ENCODE results near the gene FNDC3B. TPM values are rescaled to one million over a fixed set of nuclear protein-coding genes. Genes with fewer than 3 reads are reported as not detected.

The FNDC3B gene
- total and polyA plus RNA-seq, 9 of the 15 experiments (the other 6 are each of a cell fraction or from before 2014, with no cell fraction given), result 7.0 to 35.8 (median 16.2) TPM

- Histone ChIP-seq H3K9me1 (ENCODE audit: control insufficient read depth, insufficient read depth, low read length) (no peaks in the 10 kb centered on the region), H3K4me3 (no peak overlapping the region), H3K4me2 (ENCODE audit: insufficient read depth, low read length) (no peak overlapping the region), H3K9ac (ENCODE audit: insufficient read depth in 1 of 2, low read depth in 2 of 2, low read length in 2 of 2) (no peak overlapping the region), H3K79me2 (ENCODE audit: control insufficient read depth, insufficient read depth, low read length) (no peaks in the 10 kb centered on the region), H3K27ac (ENCODE audit: extremely low read depth, low read depth, low read length) (no peak overlapping the region), H3K4me1 (replicated peaks in 1 of 2; ENCODE audit: control insufficient read depth in 2 of 2, insufficient read depth in 2 of 2, low read length in 2 of 2) (no peaks in the 10 kb centered on the region; a peak in 1 of 5 replicates), H3K9me3 (replicated peaks; ENCODE audit: control insufficient read depth, insufficient read depth, low read depth, low read length) (no peaks in the 10 kb centered on the region), H3K36me3 (ENCODE audit: control insufficient read depth, insufficient read depth, low read length) (peaks cover 42% of the 10 kb centered on the region; the same call in 2 of the 3 replicates), H3K27me3 (ENCODE audit: control insufficient read depth in 2 of 2, insufficient read depth in 2 of 2, low read length in 2 of 2) (no peaks in the 10 kb centered on the region), H4K20me1 (replicated peaks; ENCODE audit: control insufficient read depth, insufficient read depth, low read length) (no peaks in the 10 kb centered on the region), H2AFZ (ENCODE audit: low read depth, low read length) (no peak overlapping the region)
- no peak for DNase-seq (ENCODE audit: extremely low read depth in 1 of 4, low spot score in 3 of 4)
- BruUV-seq (replicated peaks), result no TSS peak
- no peak for ATAC-seq
- POLR2A ChIA-PET, result no interaction called here
- in situ Hi-C loops (cut with MboI), result no loop called here
- 94% methylated on average over 8 of the region's 8 CpGs for WGBS (ENCODE audit: insufficient coverage, low coverage, missing lambda C conversion rate)
- TF ChIP-seq ZNF77 (CRISPR knock-in tag; IDR thresholded peaks at IDR 0.05) (no peak), ELK3 (CRISPR knock-in tag; IDR thresholded peaks at IDR 0.05) (no peak)
- intact Hi-C loops (cut with micrococcal nuclease), result no loop called here
- FAIRE-seq, result no peak
- CTCF ChIA-PET (ENCODE audit: low intra/inter-chr PET ratio), result no interaction called here
Measured at GRCh38 chr3:172257648-172258400, 218.4 kb downstream of the FNDC3B start.

- CTCF ChIA-PET (ENCODE audit: low intra/inter-chr PET ratio), result no interaction called here
- no peak overlapping the region for H3K27ac ChIP-seq (ENCODE audit: extremely low read depth, low read depth, low read length)
- in situ Hi-C loops (cut with MboI) (no loop called here), intact Hi-C loops (cut with micrococcal nuclease) (no loop called here)
- no peak overlapping the region for H2AFZ ChIP-seq (ENCODE audit: low read depth, low read length)
- 78% methylated on average over 3 of the region's 3 CpGs for WGBS (ENCODE audit: insufficient coverage, low coverage, missing lambda C conversion rate)
- H3K9me1 ChIP-seq (ENCODE audit: control insufficient read depth, insufficient read depth, low read length), result no peaks in the 10 kb centered on the region
- no peak overlapping the region for H3K9ac ChIP-seq (ENCODE audit: insufficient read depth in 1 of 2, low read depth in 2 of 2, low read length in 2 of 2)
- no peak overlapping the region for H3K4me3 ChIP-seq
- peaks cover 36% of the 10 kb centered on the region; the same call in 1 of the 3 replicates for H3K36me3 ChIP-seq (ENCODE audit: control insufficient read depth, insufficient read depth, low read length)
- no peaks in the 10 kb centered on the region for H3K79me2 ChIP-seq (ENCODE audit: control insufficient read depth, insufficient read depth, low read length)
- H3K27me3 ChIP-seq (ENCODE audit: control insufficient read depth in 2 of 2, insufficient read depth in 2 of 2, low read length in 2 of 2), result no peaks in the 10 kb centered on the region
- H3K4me2 ChIP-seq (ENCODE audit: insufficient read depth, low read length), result no peak overlapping the region
- no peaks in the 10 kb centered on the region for H3K9me3 ChIP-seq (replicated peaks; ENCODE audit: control insufficient read depth, insufficient read depth, low read depth, low read length)
- no peak for FAIRE-seq
- DNase-seq (ENCODE audit: extremely low read depth in 1 of 4, low spot score in 3 of 4), result no peak
- BruUV-seq (replicated peaks), result no TSS peak
- H4K20me1 ChIP-seq (replicated peaks; ENCODE audit: control insufficient read depth, insufficient read depth, low read length), result no peaks in the 10 kb centered on the region
- POLR2A ChIA-PET, result interaction anchor here (0.6 kb wide), 1 partner anchor 23 kb away, joined by 3 read pairs; no protein-coding TSS in a partner anchor
- ATAC-seq, result no peak
- H3K4me1 ChIP-seq (replicated peaks in 1 of 2; ENCODE audit: control insufficient read depth in 2 of 2, insufficient read depth in 2 of 2, low read length in 2 of 2), result no peaks in the 10 kb centered on the region; a peak in 1 of 5 replicates
- TF ChIP-seq BCLAF1 (IDR thresholded peaks at IDR 0.05; ENCODE audit: borderline replicate concordance in 1 of 2, control insufficient read depth in 1 of 2, low read depth in 2 of 2, low read length in 1 of 2) (no peak), LCOR (CRISPR knock-in tag; IDR thresholded peaks at IDR 0.05) (no peak), SRSF7 (optimal IDR thresholded peaks at IDR 0.05; ENCODE audit: low read depth, low read length) (no peak), CC2D1A (IDR thresholded peaks at IDR 0.05) (no peak)
Measured at GRCh38 chr3:172258624-172259023, 219.2 kb downstream of the FNDC3B start.
